HG03342 (cell line): Measurements from ENCODE around the gene DPEP2.
A peak's percentile ranks its signal among the peaks of the same experiment; 100 is the strongest.
"Not testable (repeated sequence)": the region's sequence is repeated elsewhere in the genome, so short reads cannot be mapped to it uniquely, and the experiment has no call there.

ENCODE experiments used
- ATAC-seq: cut with Tn5 transposase; IDR thresholded peaks from one replicate; pipeline ENCODE4 v1.9.1; 2021; ENCODE audit warnings: mild to moderate bottlenecking, moderate library complexity; ENCODE audit not compliant: unreplicated experiment

DPEP2 gene, protein sequence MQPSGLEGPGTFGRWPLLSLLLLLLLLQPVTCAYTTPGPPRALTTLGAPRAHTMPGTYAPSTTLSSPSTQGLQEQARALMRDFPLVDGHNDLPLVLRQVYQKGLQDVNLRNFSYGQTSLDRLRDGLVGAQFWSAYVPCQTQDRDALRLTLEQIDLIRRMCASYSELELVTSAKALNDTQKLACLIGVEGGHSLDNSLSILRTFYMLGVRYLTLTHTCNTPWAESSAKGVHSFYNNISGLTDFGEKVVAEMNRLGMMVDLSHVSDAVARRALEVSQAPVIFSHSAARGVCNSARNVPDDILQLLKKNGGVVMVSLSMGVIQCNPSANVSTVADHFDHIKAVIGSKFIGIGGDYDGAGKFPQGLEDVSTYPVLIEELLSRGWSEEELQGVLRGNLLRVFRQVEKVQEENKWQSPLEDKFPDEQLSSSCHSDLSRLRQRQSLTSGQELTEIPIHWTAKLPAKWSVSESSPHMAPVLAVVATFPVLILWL

DNA sequence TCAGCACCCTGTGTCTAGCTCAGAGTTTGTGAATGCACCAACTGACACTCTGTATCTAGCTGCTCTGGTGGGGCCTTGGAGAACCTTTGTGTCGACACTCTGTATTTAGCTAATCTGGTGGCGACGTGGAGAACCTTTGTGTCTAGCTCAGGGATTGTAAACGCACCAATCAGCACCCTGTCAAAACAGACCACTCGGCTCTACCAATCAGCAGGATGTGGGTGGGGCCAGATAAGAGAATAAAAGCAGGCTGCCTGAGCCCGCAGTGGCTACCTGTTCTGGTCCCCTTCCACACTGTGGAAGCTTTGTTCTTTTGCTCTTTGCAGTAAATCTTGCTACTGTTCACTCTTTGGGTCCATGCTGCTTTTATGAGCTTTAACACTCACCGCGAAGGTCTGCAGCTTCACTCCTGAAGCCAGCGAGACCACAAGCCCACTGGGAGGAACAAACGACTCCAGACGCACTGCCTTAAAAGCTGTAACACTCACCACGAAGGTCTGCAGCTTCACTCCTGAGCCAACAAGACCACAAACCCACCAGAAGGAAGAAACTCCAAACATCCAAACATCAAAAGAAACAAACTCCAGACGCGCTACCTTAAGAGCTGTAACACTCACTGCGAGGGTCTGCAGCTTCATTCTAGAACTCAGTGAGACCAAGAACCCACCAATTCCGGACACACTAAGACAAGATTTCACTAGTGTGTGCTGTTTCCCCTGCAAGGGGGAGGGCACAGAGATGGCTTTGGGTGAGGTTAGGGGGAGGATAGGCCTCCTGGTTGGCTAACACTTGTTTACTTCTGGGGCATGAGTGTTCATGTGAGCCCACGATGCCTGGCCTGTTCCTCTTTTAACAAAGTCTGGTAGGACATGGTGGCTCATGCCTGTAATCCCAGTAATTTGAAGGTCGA, at the start of gene DPEP2:
Gene DPEP2 (minus strand): TSS at position 706 of the 910 bp plus-strand sequence. CDS start 6,272 bp downstream, outside the sequence.
- ATAC-seq: not testable (repeated sequence)

DNA sequence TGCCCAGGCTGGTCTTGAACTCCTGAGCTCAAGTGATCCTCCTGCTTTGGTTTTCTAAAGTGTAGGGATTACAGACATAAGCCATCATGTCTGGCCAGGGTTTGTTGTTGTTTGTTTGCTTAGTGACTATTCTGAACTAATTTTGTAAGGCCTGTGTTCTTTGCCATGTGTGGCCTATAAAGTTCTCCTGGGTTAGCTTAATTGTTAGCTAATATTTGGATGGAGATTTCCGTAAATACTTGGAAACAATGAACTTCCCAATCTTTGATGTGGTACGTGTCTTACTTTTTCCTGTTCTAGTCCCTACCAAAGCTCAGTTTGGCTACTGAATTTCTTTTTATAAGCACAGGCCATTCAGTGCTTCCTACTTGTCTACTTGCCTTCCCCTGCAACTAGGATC, 48.7 kb upstream of the DPEP2 start:
- no peak for ATAC-seq

DNA sequence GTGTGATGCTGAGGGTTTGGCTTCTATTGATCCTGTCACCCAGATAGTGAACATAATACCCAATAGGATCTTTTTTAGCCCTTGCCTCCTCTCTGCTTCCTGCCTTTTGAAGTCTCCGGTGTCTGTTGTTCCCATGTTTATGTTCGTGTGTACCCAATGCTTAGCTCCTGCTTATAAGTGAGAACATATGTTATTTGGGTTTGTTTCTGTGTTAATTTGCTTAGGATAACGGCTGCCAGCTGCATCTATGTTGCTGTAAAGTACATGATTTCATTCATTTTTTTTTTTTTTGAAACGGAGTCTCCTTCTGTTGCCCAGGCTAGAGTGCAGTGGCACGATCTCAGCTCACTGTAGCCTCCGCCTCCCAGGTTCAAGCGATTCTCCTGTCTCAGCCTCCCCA, 46.8 kb upstream of the DPEP2 start:
- ATAC-seq: no peak

DNA sequence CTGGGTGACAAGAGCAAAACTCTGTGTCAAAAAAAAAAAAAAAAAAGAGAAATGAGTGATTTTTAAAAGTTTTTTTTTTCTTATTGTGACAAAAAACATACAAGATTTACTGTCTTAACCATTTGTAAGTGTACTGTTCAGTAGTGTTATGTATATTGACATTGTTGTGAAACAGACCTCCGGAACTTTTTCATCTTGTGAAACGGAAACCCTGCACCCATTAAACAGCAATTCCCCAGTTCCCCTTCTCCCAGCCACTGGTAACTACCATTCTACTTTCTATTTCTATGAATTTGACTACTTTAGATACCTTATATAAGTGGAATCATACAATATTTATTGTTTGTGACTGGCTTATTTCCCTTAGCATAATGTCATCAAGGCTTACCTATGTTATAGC, 42.5 kb upstream of the DPEP2 start:
- ATAC-seq: no peak

DNA sequence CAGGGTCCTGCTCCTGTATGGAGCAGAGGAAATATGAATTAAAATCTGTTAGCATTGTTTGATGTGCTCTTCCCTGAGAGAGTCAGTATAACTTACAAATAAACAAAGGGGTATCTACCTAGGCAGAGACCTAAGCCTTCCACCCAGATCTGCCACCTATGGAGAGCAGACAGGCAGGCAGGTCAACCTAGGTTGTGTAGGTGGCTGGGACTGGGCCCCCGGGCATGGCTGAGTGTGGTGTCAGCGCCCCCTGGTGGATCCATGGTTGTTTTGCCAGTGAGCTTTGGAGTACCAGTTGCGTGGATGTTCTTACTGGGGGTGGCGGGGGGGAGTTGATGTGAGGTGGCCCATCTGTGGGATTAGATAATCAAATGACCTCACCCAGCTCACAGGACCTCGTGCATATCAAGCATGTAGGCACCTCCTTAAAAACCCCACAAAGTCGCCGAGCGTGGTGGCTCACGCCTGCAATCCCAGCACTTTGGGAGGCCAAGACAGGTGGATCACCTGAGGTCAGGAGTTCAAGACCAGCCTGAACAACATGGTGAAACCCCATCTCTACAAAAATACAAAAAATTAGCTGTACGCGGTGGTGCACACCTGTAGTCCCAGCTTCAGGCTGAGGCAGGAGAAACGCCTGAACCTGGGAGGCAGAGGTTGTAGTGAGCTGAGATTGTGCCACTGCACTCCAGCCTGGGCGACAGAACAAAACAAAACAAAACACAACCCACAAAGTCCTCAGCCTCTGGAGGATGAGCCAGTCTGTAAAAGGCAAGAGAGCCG, 41.4 kb upstream of the DPEP2 start:
- ATAC-seq: peak; percentile 78

DNA sequence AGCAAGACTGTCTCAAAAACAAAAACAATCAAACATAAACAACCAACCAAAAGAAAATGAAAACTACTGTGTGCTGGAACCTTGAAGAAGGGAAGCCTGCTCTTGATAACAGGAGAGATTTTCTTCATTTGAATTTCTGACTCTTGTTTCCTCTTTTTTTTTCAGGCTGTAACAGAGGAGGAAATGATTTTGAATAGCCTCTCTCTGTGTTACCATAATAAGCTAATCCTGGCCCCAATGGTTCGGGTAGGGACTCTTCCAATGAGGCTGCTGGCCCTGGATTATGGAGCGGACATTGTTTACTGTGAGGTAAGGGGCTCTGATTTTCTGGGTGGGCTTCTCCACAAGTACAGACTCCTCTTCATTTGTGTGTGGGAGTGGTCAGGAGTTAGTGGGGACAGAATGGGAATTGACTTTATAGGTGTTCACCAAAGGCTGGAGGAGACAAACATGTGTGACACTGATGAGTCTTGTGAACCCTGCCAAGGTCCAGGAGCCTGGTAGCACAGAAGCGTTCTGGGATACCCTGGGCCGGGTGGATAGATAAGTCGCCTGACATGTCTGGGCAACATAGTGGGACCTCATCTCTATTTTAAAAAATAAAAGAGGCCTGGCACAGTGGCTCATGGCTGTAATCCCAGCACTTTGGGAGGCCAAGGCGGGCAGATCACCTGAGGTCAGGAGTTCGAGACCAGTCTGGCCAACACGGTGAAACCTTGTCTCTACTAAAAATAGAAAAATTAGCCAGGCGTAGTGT, 38.7 kb upstream of the DPEP2 start:
- no peak for ATAC-seq

DNA sequence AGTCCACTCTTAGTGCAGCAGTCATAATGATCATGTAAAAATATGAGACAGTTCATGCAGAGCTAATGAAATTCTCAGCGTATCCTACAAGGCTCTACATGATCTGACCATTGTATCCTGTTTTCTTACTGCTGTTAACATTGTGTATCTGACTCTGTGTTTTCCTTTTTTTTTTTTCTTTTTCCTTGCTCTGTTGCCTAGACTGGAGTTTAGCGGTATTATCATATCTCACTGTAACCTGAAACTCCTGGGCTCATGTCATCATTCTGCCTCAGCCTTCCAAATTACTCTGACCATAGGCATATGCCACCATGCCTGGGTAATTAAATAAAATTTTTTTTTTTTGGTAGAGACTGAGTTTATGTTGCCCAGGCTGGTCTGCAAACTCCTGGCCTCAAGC, 35.9 kb upstream of the DPEP2 start:
- ATAC-seq: no peak

DNA sequence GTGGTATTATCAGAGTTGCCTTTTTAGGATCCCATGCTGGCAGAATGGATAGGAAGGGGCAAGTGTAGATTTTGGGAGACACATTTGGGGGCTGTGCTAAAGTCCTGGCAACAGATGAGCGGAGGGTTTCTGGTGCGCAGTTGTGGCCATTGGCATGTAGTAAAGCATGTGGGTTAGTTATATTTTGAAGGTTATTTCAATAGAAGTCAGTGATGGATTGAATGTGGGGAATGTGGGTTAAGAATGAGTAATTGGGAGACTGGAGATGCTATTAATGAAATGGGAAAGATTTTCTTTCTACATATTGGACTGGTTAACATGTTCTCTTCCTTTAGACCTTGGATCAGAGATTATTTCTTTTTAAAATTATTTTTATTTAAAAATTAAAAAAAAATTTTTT, 33.8 kb upstream of the DPEP2 start:
- no peak for ATAC-seq

DNA sequence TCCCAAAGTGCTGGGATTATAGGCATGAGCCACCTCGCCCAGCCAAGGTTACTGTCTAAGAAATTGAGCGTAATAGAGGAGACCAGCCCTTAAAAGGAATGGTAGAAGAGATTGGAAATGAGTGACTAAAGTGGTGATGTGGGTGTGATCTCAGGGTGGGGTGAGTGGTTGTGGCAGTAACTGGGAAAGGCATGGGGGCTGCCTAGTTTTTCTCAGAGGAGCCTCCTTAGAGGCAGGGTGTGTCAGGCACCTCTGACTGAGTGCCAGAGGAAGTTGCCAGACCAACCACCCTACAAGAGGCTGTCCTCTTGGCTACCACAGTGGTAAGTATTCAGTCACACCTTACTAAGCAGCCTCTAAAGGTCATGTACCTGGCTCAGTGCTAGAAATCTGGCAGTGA, 32.7 kb upstream of the DPEP2 start:
- no peak for ATAC-seq

DNA sequence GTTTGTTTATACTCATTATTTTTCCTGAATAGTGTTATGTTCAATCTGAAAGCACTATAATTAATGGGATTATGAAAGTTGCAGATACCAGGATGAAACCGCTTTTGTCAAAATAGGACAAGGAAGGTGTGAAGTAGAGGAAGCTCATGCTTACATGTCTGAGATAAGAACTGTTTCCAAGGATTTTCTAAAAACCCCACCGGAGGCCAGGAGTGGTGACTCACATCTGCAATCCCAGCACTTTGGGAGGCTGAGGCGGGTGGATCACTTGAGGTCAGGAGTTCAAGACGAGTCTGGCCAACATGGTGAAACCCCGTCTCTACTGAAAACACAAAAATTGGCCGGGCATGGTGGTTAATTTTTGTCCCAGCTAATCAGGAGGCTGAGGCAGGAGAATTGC, 30.8 kb upstream of the DPEP2 start:
- not testable (repeated sequence) for ATAC-seq

DNA sequence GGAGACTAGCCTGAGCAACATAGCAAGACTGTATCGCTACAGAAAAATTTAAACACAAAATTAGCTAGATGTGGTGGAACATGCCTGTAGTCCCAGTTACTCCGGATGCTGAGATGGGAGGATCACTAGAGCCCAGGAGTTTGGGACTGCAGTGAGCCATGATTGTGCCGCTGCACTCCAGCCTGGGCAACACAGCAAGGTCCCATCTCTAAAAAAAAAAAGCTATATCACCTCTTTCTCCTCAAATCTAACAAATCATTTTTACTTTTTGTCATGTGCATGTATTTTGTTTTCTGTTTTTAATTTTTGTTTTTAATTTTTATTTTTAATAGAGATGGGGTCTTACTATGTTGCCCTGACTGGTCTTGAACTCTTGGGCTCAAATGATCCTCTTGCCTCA, 29.7 kb upstream of the DPEP2 start:
- ATAC-seq: no peak

DNA sequence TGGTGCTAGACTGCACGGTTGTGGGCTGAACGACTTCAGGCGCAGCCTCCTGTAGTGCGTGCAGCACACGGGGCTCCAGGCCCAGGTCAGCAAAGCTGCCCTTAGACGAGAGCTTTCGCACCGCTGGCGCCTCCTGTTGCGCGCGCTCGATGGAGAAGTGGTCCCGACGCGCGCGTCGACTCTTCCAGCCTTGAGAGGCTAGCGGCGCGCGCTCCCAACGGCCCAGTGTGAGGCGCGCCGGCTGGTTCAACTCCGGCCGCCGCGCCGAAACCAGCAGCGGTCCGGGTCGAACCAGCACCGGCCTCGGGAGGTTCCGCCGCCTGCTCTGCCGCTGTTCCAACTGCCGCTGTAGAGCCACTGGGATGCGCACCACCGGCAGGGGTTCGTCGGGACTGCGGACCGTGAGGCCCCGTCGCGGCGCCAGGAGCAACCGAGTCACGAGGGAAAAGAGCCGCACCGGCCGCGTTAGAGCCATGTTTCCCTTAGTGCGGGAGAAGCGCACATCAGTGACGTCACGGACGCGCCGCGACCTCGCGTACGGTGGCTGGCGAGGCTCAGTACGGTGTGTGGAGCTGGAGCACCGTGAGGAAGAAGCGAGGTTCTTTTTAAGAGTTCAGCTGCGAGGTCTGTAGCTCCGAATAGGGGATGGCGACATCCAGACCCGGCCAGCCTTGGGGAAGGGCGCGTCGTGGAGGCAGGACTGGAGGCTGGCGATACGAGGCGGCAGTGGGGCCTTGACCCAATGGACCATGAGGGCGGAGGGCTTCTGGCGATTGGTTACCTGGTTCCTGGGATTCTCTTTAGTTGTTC, 23.6 kb upstream of the DPEP2 start, which contains the start of the genes DDX28 and DUS2:
Gene DDX28 (minus strand): TSS at position 505 of the 810 bp plus-strand sequence. CDS start 30 bp downstream, at position 475.
Gene DUS2 (plus strand): TSS at position 557 of the 810 bp plus-strand sequence. CDS start 14,740 bp downstream, outside the sequence.
- peak; percentile 66 for ATAC-seq

DNA sequence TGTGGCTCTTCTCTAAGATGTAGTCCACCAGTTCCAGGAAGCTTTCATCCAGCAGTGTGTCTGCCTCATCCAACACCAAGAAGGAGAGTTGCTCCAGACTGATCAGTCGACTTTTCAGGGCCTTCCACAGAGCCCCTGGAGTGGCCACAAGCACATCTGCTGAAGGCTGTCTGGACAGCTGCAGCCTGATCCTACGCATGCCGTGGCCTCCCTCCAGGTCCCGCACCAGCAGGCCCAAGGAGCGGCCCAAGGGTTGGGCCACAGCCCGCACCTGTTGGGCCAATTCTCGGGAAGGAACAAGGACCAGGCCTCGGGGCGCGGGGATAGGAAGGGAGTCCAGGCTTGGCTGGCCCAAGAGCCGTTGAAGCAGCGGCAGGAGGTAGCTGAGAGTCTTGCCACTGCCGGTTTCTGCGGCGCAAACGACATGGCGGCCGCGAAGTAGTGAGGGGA, 23.0 kb upstream of the DPEP2 start:
- no peak for ATAC-seq

DNA sequence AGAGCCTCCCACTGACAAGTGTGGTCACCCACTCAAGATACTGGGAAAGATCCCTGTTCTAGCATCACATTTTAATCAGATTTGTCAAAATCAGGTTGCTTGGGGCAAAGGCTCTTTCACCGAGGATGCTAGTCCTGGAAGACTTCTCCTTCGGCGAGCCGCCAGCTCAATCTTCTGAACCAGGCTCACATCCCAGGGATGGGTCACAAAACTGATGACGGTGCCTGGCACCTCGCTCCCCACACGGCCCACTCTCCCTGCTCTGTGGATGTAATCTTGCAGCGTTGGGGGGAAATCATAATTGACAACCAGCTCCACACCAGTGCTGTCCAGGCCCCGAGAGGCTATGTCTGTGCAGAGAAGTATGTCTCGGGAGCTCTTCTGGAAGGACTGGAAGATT, 22.2 kb upstream of the DPEP2 start:
- no peak for ATAC-seq

DNA sequence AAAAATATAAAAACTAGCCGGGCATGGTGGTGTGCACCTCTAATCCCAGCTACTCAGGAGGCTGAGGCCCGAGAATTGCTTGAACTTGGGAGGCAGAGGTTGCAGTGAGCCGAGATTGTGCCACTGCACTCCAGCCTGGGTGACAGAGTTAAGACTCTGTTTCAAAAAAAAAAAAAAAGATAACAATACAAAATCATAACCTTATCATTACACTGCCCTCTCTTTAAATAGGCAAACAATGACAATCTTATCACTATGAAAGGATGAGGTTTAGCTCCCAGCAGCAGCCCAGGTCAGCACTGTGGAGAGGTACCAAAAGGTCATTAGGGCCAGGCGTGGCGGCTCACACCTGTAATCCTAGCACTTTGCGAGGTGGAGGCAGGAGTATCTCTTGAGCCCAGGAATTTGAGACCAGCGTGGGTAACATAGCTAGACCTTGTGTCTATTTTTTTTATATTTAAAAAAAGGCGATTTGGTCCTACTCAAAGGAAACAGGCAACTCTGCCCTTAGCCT, 19.9 kb upstream of the DPEP2 start:
- ATAC-seq: no peak

DNA sequence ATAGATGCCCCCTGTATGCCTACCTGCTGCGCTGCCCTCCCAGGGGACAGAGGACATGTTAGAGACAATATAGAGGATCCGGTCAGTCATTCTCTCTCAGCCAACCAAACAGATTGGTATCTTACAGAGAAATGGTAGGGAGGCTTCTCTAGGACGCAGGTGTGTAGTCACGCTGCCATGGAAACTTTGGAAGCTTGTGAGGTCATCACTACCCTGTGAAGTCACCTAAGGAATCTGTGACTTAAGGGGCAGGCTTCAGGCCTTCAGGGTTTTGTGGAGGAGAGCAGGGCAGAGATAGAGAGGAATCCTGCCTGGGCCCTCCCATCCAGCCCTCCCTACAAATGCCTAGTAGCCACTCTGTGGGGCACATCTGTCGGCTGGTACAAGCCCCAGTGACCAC, 16.4 kb upstream of the DPEP2 start, which contains the start of gene DPEP2NB:
Gene DPEP2NB (minus strand): TSS at position 231 of the 400 bp plus-strand sequence. CDS start 141 bp downstream, at position 90.
- no peak for ATAC-seq

DNA sequence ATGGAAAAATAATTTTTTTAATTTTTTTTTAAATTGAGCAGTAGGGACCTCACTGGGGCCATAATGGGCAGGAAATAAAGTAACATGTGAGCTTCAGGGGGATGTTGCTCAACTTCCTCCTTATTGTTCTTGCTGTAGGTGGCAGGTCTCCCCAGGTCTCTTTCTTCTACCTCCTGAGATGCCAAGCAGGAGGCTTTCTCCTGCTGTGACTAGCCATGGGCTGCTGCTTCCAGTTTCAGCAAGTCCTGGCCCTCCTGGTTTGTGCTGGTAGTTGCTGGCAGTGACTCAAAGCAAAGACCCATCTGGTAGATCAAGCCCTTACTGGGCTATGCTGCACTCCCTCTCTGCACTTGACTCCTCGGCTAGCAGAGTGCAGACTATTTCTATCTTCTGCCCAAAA, 14.2 kb upstream of the DPEP2 start:
- ATAC-seq: no peak

DNA sequence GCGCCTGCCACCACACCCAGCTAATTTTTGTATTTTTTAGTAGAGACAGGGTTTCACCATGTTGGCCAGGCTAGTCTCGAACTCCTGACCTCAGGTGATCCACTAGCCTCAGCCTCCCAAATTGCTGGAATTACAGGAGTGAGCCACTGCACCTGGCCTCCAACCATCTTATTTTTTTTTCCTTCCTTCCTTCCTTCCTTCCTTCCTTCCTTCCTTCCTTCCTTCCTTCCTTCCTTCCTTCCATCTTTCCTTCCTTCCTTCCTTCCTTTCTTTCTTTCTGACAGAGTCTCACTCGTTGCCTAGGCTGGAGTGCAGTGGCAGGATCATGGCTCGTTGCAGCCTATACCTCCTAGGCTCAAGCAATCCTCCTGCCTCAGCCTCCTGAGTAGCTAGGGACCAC, 10.6 kb upstream of the DPEP2 start:
- not testable (repeated sequence) for ATAC-seq
